Upper lobe of right lung (tissue), 1 donor: ENCODE measurements around the gene IER3. TPM values are rescaled to one million over a fixed set of nuclear protein-coding genes. Genes with fewer than 3 reads are reported as not detected.
A peak's percentile ranks its signal among the peaks of the same experiment; 100 is the strongest.

Source experiments
- ATAC-seq: fragments of 200-7000 bp; cut with Tn5 transposase; one replicate; pipeline ENCODE4 v1.9.1; 2020; ENCODE audit warnings: mild to moderate bottlenecking, moderate library complexity
- DNase-seq: peaks from one replicate; pipeline ENCODE4 v3.0.0-alpha.2; 2020
- H3K27ac ChIP-seq: fragments of 200-600 bp; one replicate; pipeline ENCODE4 v1.8.0; 2022
- H3K27me3 ChIP-seq: fragments of 200-600 bp; one replicate; pipeline ENCODE4 v1.8.0; 2022; ENCODE audit warnings: mild to moderate bottlenecking
- H3K36me3 ChIP-seq: fragments of 200-600 bp; one replicate; pipeline ENCODE4 v1.8.0; 2022
- H3K4me1 ChIP-seq: fragments of 200-600 bp; one replicate; pipeline ENCODE4 v1.8.0; 2022
- H3K4me3 ChIP-seq: fragments of 200-600 bp; one replicate; pipeline ENCODE4 v1.8.0; 2022; ENCODE audit warnings: mild to moderate bottlenecking
- H3K9me3 ChIP-seq: fragments of 200-600 bp; one replicate; pipeline ENCODE4 v1.8.0; 2022
- CTCF ChIP-seq: fragments of 200-600 bp; IDR thresholded peaks from one replicate; pipeline ENCODE4 v1.8.0; 2022; ENCODE audit warnings: antibody characterized with exemption
- intact Hi-C: fragments of 100-400 bp; cut with DNase I; formaldehyde crosslinking; loops from one replicate; pipeline ENCODE4 v1.11.0; 2022
- total RNA-seq: library from RNA; stranded (reverse); fragmentation: NEBNext Ultra II Directional; extraction: Animal tissue kit (Norgen Biotek cat#: 25700); gene quantifications from one replicate; pipeline ENCODE4 v1.2.1, GENCODE V29; 2021
- donor health status: DM: no; HTN: yes; CAD: no; lungs with severe emphysema.

The IER3 gene
- total RNA-seq, 1 donor from 2014 or later, result 35.4 TPM

GRCh38 chr6:30732237-30732943 lies 12.0 kb downstream of the IER3 start:
- no peak for TF ChIP-seq CTCF
- ATAC-seq, result no peak
- Histone ChIP-seq H3K4me3 (no peak overlapping the region), H3K36me3 (peaks cover 94% of the 10 kb centered on the region), H3K4me1 (peaks cover 21% of the 10 kb centered on the region), H3K27ac (no peak overlapping the region), H3K27me3 (no peaks in the 10 kb centered on the region), H3K9me3 (no peaks in the 10 kb centered on the region)
- intact Hi-C loops, result no loop called here
- no peak for DNase-seq

GRCh38 chr6:30730601-30731435 lies 13.5 kb downstream of the IER3 start:
- intact Hi-C loops, result no loop called here
- peak; percentile 91 for DNase-seq
- Histone ChIP-seq H3K4me1 (peaks cover 9% of the 10 kb centered on the region), H3K36me3 (peaks cover 97% of the 10 kb centered on the region), H3K4me3 (no peak overlapping the region), H3K27ac (peak overlapping the region; percentile 37), H3K27me3 (no peaks in the 10 kb centered on the region), H3K9me3 (no peaks in the 10 kb centered on the region)
- peak; percentile 63 for TF ChIP-seq CTCF
- peak; percentile 96 for ATAC-seq

- no peaks in the 10 kb centered on the region for H3K9me3 ChIP-seq
- H3K36me3 ChIP-seq, result peaks cover 97% of the 10 kb centered on the region
- H3K4me1 ChIP-seq, result peaks cover 15% of the 10 kb centered on the region
- H3K27ac ChIP-seq, result no peak overlapping the region
- TF ChIP-seq CTCF, result no peak
- intact Hi-C loops, result no loop called here
- H3K27me3 ChIP-seq, result no peaks in the 10 kb centered on the region
- H3K4me3 ChIP-seq, result no peak overlapping the region
- ATAC-seq (no peak), DNase-seq (no peak)
These were observed 16.3 kb downstream of the IER3 start for GRCh38 chr6:30727920-30728553.

- Histone ChIP-seq H3K27ac (no peak overlapping the region), H3K4me3 (no peak overlapping the region), H3K4me1 (peaks cover 27% of the 10 kb centered on the region), H3K27me3 (no peaks in the 10 kb centered on the region), H3K36me3 (peaks cover 92% of the 10 kb centered on the region), H3K9me3 (no peaks in the 10 kb centered on the region)
- intact Hi-C loops, result no loop called here
- ATAC-seq (no peak), DNase-seq (no peak)
- TF ChIP-seq CTCF, result no peak
These were observed 17.6 kb downstream of the IER3 start for GRCh38 chr6:30726506-30727413.
